GM12873 (cell line): Measurements from ENCODE around the gene GTPBP4.

Source experiments
- CTCF ChIP-seq: IDR thresholded peaks from 2 replicates; pipeline ENCODE4 v1.5.1; 2012; ENCODE audit warnings: low read depth, mild to moderate bottlenecking, moderate library complexity, low read length, control low read depth; ENCODE audit not compliant: insufficient read depth; ENCODE audit errors: missing control alignments

GTPBP4 gene

GRCh38 chr10:1059902-1060301 is 71.7 kb downstream of the GTPBP4 start:
- TF ChIP-seq CTCF, result no peak

- TF ChIP-seq CTCF, result no peak
Observed at GRCh38 chr10:1061930-1062774, 73.9 kb downstream of the GTPBP4 start.

- no peak for TF ChIP-seq CTCF
Observed at GRCh38 chr10:1063232-1063865, 75.1 kb downstream of the GTPBP4 start.

- TF ChIP-seq CTCF, result no peak
Observed at GRCh38 chr10:1064964-1065247, 76.7 kb downstream of the GTPBP4 start.

- TF ChIP-seq CTCF, result no peak
Observed at GRCh38 chr10:1068380-1069361, 80.4 kb downstream of the GTPBP4 start.
